WTC11 (cell line): Measurements from ENCODE around the gene STAT3. TPM values are rescaled to one million over a fixed set of nuclear protein-coding genes. Genes with fewer than 3 reads are reported as not detected.
A peak's percentile ranks its signal among the peaks of the same experiment; 100 is the strongest.

Experiments
- ATAC-seq: fragments of 200-7000 bp; cut with Tn5 transposase; 2 replicates; pipeline ENCODE4 v1.10.0; 2021; ENCODE audit warnings: mild to moderate bottlenecking, moderate library complexity
- CTCF ChIA-PET: fragments of 300-600 bp; sonication (Branson Sonifier 250); formaldehyde crosslinking; loops from one replicate; lab custom pipeline; 2021; ENCODE audit warnings: antibody characterized with exemption; lab: Charles Lee
- POLR2A ChIA-PET: fragments of 350-600 bp; sonication (Branson Sonifier 250); formaldehyde crosslinking; loops from one replicate; lab custom pipeline; 2021; ENCODE audit warnings: antibody characterized with exemption; lab: Charles Lee
- DNase-seq: peaks from one replicate; pipeline ENCODE4 v3.0.0; 2021; ENCODE audit warnings: low spot score
- H3K27ac Mint-ChIP-seq: 2 replicates; pipeline ENCODE4 v1.8.0; 2021; ENCODE audit warnings: mixed read lengths
- H3K27me3 Mint-ChIP-seq: 2 replicates; pipeline ENCODE4 v1.8.0; 2021; ENCODE audit warnings: low read depth, mild to moderate bottlenecking, moderate library complexity, mixed read lengths
- H3K36me3 Mint-ChIP-seq: 2 replicates; pipeline ENCODE4 v1.8.0; 2021; ENCODE audit warnings: mixed read lengths
- H3K4me1 Mint-ChIP-seq: 2 replicates; pipeline ENCODE4 v1.8.0; 2022; ENCODE audit warnings: mixed read lengths
- H3K4me3 Mint-ChIP-seq: 2 replicates; pipeline ENCODE4 v1.8.0; 2021; ENCODE audit warnings: mild to moderate bottlenecking, moderate library complexity, mixed read lengths
- H3K9me3 Mint-ChIP-seq: 2 replicates; pipeline ENCODE4 v1.8.0; 2021; ENCODE audit warnings: mixed read lengths
- CBFB ChIP-seq: sonication (generic); formaldehyde crosslinking; IDR thresholded peaks from 2 replicates; pipeline ENCODE4 v1.8.1; 2022; ENCODE audit warnings: mild to moderate bottlenecking, low read depth, missing genetic modification reagents
- CREB1 ChIP-seq: sonication (generic); formaldehyde crosslinking; IDR thresholded peaks from 2 replicates; pipeline ENCODE4 v1.8.0; 2023; ENCODE audit warnings: mild to moderate bottlenecking, missing genetic modification reagents
- CREM ChIP-seq: sonication (generic); formaldehyde crosslinking; IDR thresholded peaks from 2 replicates; pipeline ENCODE4 v1.8.1; 2022; ENCODE audit warnings: mild to moderate bottlenecking, missing genetic modification reagents, moderate library complexity
- ELF4 ChIP-seq: sonication (generic); formaldehyde crosslinking; IDR thresholded peaks from 2 replicates; pipeline ENCODE4 v1.8.1; 2022; ENCODE audit warnings: low read depth, mild to moderate bottlenecking, moderate library complexity, missing genetic modification reagents
- ESRRA ChIP-seq: sonication (generic); formaldehyde crosslinking; IDR thresholded peaks from 2 replicates; pipeline ENCODE4 v1.8.1; 2022; ENCODE audit warnings: mild to moderate bottlenecking, missing genetic modification reagents, borderline replicate concordance
- HMGA2 ChIP-seq: fragments of 250-450 bp; sonication (Bioruptor Pico); IDR thresholded peaks from 2 replicates; pipeline ENCODE4 v1.4.0; 2021; ENCODE audit warnings: mild to moderate bottlenecking, moderate library complexity
- IRF1 ChIP-seq: sonication (generic); formaldehyde crosslinking; IDR thresholded peaks from 2 replicates; pipeline ENCODE4 v1.8.0; 2023; ENCODE audit warnings: missing genetic modification reagents
- JAZF1 ChIP-seq: fragments of 250-450 bp; sonication (Bioruptor Pico); IDR thresholded peaks from 2 replicates; pipeline ENCODE4 v1.9.0; 2021; ENCODE audit warnings: moderate library complexity, mild to moderate bottlenecking, inconsistent platforms
- JUN ChIP-seq: sonication (generic); formaldehyde crosslinking; IDR thresholded peaks from 2 replicates; pipeline ENCODE4 v1.8.0; 2023; ENCODE audit warnings: mild to moderate bottlenecking, missing genetic modification reagents
- MAX ChIP-seq: sonication (generic); formaldehyde crosslinking; IDR thresholded peaks from 2 replicates; pipeline ENCODE4 v1.8.0; 2022; ENCODE audit warnings: mild to moderate bottlenecking, missing genetic modification reagents
- MXD4 ChIP-seq: fragments of 250-450 bp; sonication (Bioruptor Pico); IDR thresholded peaks from 2 replicates; pipeline ENCODE4 v1.8.0; 2021; ENCODE audit warnings: mild to moderate bottlenecking, moderate library complexity, borderline replicate concordance
- NFATC4 ChIP-seq: fragments of 250-450 bp; sonication (Bioruptor Pico); IDR thresholded peaks from 2 replicates; pipeline ENCODE4 v1.9.0; 2021; ENCODE audit warnings: mild to moderate bottlenecking
- NFE2L1 ChIP-seq: sonication (generic); formaldehyde crosslinking; IDR thresholded peaks from 2 replicates; pipeline ENCODE4 v1.8.1; 2023; ENCODE audit warnings: missing genetic modification reagents
- TEAD4 ChIP-seq: sonication (generic); formaldehyde crosslinking; IDR thresholded peaks from 2 replicates; pipeline ENCODE4 v1.8.0; 2022; ENCODE audit warnings: mild to moderate bottlenecking, missing genetic modification reagents
- TP53 ChIP-seq: sonication (generic); formaldehyde crosslinking; IDR thresholded peaks from 2 replicates; pipeline ENCODE4 v1.8.1; 2023; ENCODE audit warnings: mild to moderate bottlenecking, missing genetic modification reagents
- ZNF219 ChIP-seq: sonication (generic); formaldehyde crosslinking; IDR thresholded peaks from 2 replicates; pipeline ENCODE4 v1.8.0; 2023; ENCODE audit warnings: missing genetic modification reagents, mild to moderate bottlenecking, borderline replicate concordance
- ZNF263 ChIP-seq: sonication (generic); formaldehyde crosslinking; IDR thresholded peaks from 2 replicates; pipeline ENCODE4 v1.8.1; 2022; ENCODE audit warnings: low read depth, mild to moderate bottlenecking, moderate library complexity, missing genetic modification reagents
- ZNF396 ChIP-seq: fragments of 250-450 bp; sonication (Bioruptor Pico); IDR thresholded peaks from 2 replicates; pipeline ENCODE4 v1.8.0; 2021; ENCODE audit warnings: mild to moderate bottlenecking, moderate library complexity, borderline replicate concordance
- ZNF425 ChIP-seq: fragments of 250-450 bp; sonication (Bioruptor Pico); conservative IDR thresholded peaks from 2 replicates; pipeline ENCODE4 v1.9.0; 2021; ENCODE audit warnings: mild to moderate bottlenecking
- total RNA-seq: library from RNA; stranded (reverse); gene quantifications from 3 replicates; pipeline ENCODE4 v1.2.3, GENCODE V29; 2021

The STAT3 gene
- total RNA-seq, 1 experiment from 2014 or later, result 98.0 TPM

DNA sequence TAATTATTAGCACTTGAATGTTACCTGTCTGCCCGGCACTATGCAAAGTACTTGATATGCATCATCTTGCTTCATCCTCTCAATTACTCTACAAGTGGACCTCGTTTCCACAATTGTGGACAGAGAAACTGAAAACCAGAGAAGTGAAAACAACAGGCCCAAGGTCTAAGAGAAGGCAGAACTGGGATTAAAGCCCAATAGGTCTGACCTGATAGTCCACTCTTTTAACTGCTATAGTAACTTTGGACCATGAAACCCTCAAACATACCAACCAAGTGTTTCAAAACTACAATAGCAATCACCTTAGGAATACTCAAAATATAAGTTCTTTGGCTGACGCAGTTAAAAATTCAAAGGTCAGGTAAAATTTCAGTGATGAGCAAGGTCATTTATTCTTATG, 7.3 kb downstream of the STAT3 start:
- Mint-ChIP-seq H3K9me3 (no peaks in the 10 kb centered on the region), H3K27ac (peak overlapping the region; percentile 89), H3K27me3 (no peaks in the 10 kb centered on the region), H3K4me1 (peaks cover 54% of the 10 kb centered on the region), H3K36me3 (peaks cover 10% of the 10 kb centered on the region), H3K4me3 (no peak overlapping the region)
- POLR2A ChIA-PET, result no interaction called here
- CTCF ChIA-PET, result no interaction called here
- ATAC-seq (no peak), DNase-seq (no peak)
- TF ChIP-seq ESRRA (CRISPR knock-in tag) (no peak), ZNF219 (CRISPR knock-in tag) (no peak), NFE2L1 (CRISPR knock-in tag) (no peak), TEAD4 (no peak)

GRCh38 chr17:42378959-42379594, 9.2 kb downstream of the STAT3 start:
- H3K4me3 Mint-ChIP-seq, result peak overlapping the region; percentile 29
- peak overlapping the region; percentile 95 for H3K27ac Mint-ChIP-seq
- no peaks in the 10 kb centered on the region for H3K27me3 Mint-ChIP-seq
- peak; percentile 60 for ATAC-seq
- H3K9me3 Mint-ChIP-seq, result no peaks in the 10 kb centered on the region
- no peak for TF ChIP-seq ZNF396 (CRISPR knock-in tag)
- no peak for TF ChIP-seq JAZF1 (CRISPR knock-in tag)
- TF ChIP-seq, all 79 proteins: peak for 0
- POLR2A ChIA-PET, result interaction anchor here (1.0 kb wide), 1 partner anchor 9 kb away, joined by 4 read pairs; the partner anchor contains the start of gene STAT3
- DNase-seq, result no peak
- peaks cover 7% of the 10 kb centered on the region for H3K36me3 Mint-ChIP-seq
- CTCF ChIA-PET, result interaction anchor here (0.8 to 2.0 kb wide), 8 partner anchors 9 to 278 kb away, joined by 3 to 10 read pairs (median 4); partner anchors contain the start of genes CAVIN1 and STAT3
- peaks cover 60% of the 10 kb centered on the region for H3K4me1 Mint-ChIP-seq

GRCh38 chr17:42378359-42378958, 9.8 kb downstream of the STAT3 start:
- Mint-ChIP-seq H3K27ac (peak overlapping the region; percentile 95), H3K4me1 (peaks cover 60% of the 10 kb centered on the region)
- CTCF ChIA-PET, result interaction anchor here (1.0 to 2.0 kb wide), 6 partner anchors 10 to 149 kb away, joined by 3 to 10 read pairs (median 6); partner anchors contain the start of genes CAVIN1 and STAT3

More at GRCh38 chr17:42378359-42378958, 9.8 kb downstream of the STAT3 start:
- ATAC-seq (no peak), DNase-seq (no peak)
- peak overlapping the region; percentile 29 for H3K4me3 Mint-ChIP-seq
- POLR2A ChIA-PET, result no interaction called here
- H3K27me3 Mint-ChIP-seq, result no peaks in the 10 kb centered on the region
- H3K9me3 Mint-ChIP-seq, result no peaks in the 10 kb centered on the region
- TF ChIP-seq TEAD4 (no peak), ELF4 (CRISPR knock-in tag) (no peak), ZNF263 (CRISPR knock-in tag) (no peak), TP53 (CRISPR knock-in tag) (no peak), ZNF425 (CRISPR knock-in tag) (no peak), JUN (no peak), CREM (CRISPR knock-in tag) (no peak), CBFB (CRISPR knock-in tag) (no peak), NFATC4 (CRISPR knock-in tag) (no peak), HMGA2 (no peak), IRF1 (CRISPR knock-in tag) (no peak), CREB1 (no peak), MAX (no peak), MXD4 (no peak)
- H3K36me3 Mint-ChIP-seq, result peaks cover 9% of the 10 kb centered on the region
